ENCODE results near the gene SLC27A1.

DNA sequence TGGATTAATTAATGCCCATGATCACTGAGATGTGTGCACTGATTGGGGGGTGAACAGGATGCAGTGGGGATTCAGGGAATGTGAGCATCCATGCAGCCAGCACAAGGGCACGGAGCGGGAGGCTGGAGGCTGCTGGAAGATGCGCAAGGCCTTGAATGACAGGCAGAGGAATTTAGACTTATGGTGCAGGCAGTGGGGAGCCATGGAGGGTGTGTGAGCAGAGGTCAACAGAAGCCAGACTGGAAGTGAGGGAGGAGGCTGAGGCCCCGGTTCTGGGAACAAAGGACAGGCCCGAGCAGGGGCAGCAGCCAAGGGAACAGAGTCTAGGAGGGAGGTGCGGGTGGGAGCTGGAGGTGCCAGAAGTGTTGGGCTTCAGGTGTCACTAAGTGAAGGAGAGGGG lies 77.8 kb downstream of the SLC27A1 start:
- TF ChIP-seq POLR2AphosphoS5 (IDR thresholded peaks at IDR 0.05; ENCODE audit: insufficient read depth, low read depth, low read length) (no peak), EZH2 (IDR thresholded peaks at IDR 0.05; ENCODE audit: borderline replicate concordance, low read depth, low read length, severe bottlenecking) (no peak), JUN (IDR thresholded peaks at IDR 0.05; ENCODE audit: borderline replicate concordance, insufficient read depth, insufficient read length, low read depth) (no peak), CTCF (IDR thresholded peaks at IDR 0.05; ENCODE audit: extremely low read depth in 1 of 2, insufficient read depth in 1 of 2, low read depth in 1 of 2, low read length in 2 of 2) (no peak), POLR2A (IDR thresholded peaks at IDR 0.05; ENCODE audit: low read depth, low read length) (no peak), MAX (IDR thresholded peaks at IDR 0.05; ENCODE audit: insufficient read depth, insufficient read length) (no peak), GATA2 (IDR thresholded peaks at IDR 0.05; ENCODE audit: insufficient read depth, insufficient read length, low read depth, low read length) (no peak), MYC (IDR thresholded peaks at IDR 0.05; ENCODE audit: low read depth, low read length) (no peak), FOS (IDR thresholded peaks at IDR 0.05; ENCODE audit: borderline replicate concordance, insufficient read depth, low read length) (no peak)

All from endothelial cell of umbilical vein (primary cell).